Measurements from ENCODE around the gene CDC73. TPM values are rescaled to one million over a fixed set of nuclear protein-coding genes. Genes with fewer than 3 reads are reported as not detected.

Gene CDC73
- total RNA-seq (10 to 100 TPM; 39.6 to 47.1 TPM), polyA plus RNA-seq (ENCODE audit: insufficient read depth, low read depth, low replicate concordance) (31.4 TPM)
- long read RNA-seq, donor 1, full-length matches to known transcripts: 12 of 48 reads
- long read RNA-seq, donor 1, partial matches to known transcripts: 36 of 48 reads
- long read RNA-seq, donor 1, other reads (novel, unspliced or antisense): 0 of 48 reads
- long read RNA-seq, donor 2, full-length matches to known transcripts: 4 of 27 reads
- long read RNA-seq, donor 2, partial matches to known transcripts: 15 of 27 reads
- long read RNA-seq, donor 2, other reads (novel, unspliced or antisense): 8 of 27 reads

DNA sequence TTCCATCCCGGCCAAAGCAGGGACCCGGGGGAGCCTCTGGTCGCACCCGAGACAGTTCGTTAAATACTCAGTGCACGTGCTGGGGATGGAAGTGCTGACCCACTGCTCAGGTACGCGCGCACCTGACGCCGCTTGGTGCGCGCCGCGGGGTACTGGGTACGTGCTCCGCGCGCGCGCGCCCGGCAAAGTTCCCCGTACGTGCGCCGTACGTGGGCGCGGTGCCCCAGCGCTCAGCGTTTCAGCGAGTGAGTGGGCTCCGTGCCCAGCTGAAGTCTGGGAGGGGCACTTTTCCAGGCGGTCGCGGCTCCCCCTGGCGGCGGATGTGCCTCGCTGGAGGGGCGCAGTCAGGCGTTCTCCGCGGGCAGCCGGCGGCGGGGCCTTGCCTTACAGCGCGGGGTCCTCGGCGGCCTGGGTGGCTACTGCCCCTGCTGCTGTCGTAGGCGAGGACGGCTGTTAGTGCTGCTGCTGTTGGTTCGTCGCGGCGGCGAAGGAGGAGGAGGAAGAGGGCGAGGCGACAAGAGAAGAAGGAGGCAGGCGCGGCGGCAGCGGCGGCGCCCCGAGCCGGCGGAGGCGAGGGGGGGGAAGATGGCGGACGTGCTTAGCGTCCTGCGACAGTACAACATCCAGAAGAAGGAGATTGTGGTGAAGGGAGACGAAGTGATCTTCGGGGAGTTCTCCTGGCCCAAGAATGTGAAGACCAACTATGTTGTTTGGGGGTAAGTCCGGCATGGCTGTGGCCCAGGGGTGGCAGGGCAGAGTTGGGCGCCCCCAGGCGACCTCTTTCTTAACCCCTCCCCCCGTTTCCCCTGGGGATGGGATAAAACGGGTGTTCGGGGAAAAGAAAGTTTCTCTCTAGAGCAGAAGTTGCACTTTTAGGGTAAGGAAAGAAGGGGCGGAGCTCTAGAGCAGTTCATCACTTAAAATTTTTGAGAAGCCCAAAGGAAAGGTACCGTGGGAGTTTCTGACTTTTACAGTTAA is at the start of gene CDC73:
TSS of gene CDC73 (plus strand) at position 416 of the 978 bp plus-strand sequence. CDS start at position 586, 170 bp downstream.
- intact Hi-C loops (cut with DNase I; ENCODE audit: low total_unique reads): loop anchor here (1.0 kb wide), 1 partner anchor 63 kb away; the partner anchor contains the start of genes RO60 and UCHL5
- H3K9me3 ChIP-seq: no peaks in the 10 kb centered on the region
- WGBS, 2 donors: 0% methylated on average over 34 to 83 of the region's 85 CpGs
- H3K4me1 ChIP-seq: peaks cover 6% of the 10 kb centered on the region
- peak; percentile 96 for DNase-seq
- H3K27ac ChIP-seq: peak within 1 kb of the TSS; percentile 95 to 98
- no peaks in the 10 kb centered on the region for H3K36me3 ChIP-seq (ENCODE audit: low read depth, missing control alignments)
- TF ChIP-seq, protein P1, sequence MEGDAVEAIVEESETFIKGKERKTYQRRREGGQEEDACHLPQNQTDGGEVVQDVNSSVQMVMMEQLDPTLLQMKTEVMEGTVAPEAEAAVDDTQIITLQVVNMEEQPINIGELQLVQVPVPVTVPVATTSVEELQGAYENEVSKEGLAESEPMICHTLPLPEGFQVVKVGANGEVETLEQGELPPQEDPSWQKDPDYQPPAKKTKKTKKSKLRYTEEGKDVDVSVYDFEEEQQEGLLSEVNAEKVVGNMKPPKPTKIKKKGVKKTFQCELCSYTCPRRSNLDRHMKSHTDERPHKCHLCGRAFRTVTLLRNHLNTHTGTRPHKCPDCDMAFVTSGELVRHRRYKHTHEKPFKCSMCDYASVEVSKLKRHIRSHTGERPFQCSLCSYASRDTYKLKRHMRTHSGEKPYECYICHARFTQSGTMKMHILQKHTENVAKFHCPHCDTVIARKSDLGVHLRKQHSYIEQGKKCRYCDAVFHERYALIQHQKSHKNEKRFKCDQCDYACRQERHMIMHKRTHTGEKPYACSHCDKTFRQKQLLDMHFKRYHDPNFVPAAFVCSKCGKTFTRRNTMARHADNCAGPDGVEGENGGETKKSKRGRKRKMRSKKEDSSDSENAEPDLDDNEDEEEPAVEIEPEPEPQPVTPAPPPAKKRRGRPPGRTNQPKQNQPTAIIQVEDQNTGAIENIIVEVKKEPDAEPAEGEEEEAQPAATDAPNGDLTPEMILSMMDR (IDR thresholded peaks at IDR 0.05): peak; percentile 95 to 97 (median 96)
- TF ChIP-seq POLR2A (IDR thresholded peaks at IDR 0.05): peak; percentile 71
- H3K4me3 ChIP-seq: peak within 1 kb of the TSS; percentile 85 to 89
- no peaks in the 10 kb centered on the region for H3K27me3 ChIP-seq

GRCh38 chr1:193077991-193078390 is 43.8 kb upstream of the CDC73 start:
- intact Hi-C loops (cut with DNase I; ENCODE audit: low total_unique reads): no loop called here
- H3K4me1 ChIP-seq: no peaks in the 10 kb centered on the region
- H3K27me3 ChIP-seq: no peaks in the 10 kb centered on the region
- no peaks in the 10 kb centered on the region for H3K9me3 ChIP-seq
- no peak for TF ChIP-seq POLR2A (IDR thresholded peaks at IDR 0.05)
- TF ChIP-seq, protein P1 (IDR thresholded peaks at IDR 0.05): no peak
- peaks cover 3% of the 10 kb centered on the region for H3K36me3 ChIP-seq (ENCODE audit: low read depth, missing control alignments)
- DNase-seq: no peak
- H3K27ac ChIP-seq: no peak overlapping the region
- no peak overlapping the region for H3K4me3 ChIP-seq

DNA sequence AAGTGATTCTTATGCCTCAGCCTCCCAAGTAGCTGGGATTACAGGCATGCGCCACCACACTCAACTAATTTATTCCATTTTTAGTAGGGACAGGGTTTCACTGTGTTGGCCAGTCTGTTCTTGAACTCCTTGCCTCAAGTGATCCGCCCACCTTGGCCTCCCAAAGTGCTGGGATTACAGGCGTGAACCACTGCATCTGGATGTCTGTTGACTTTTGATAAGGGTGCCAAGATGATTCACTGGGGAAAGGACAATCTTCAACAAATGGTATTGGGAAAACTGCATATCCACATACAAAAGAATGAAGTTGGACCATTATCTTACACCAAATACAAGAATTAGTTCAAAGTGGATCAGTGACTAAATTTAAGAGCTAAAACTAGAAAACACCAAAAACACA is 42.6 kb upstream of the CDC73 start:
- peaks cover 3% of the 10 kb centered on the region for H3K36me3 ChIP-seq (ENCODE audit: low read depth, missing control alignments)
- intact Hi-C loops (cut with DNase I; ENCODE audit: low total_unique reads): no loop called here
- H3K4me1 ChIP-seq: no peaks in the 10 kb centered on the region
- WGBS, 2 donors: 85 to 92% methylated on average over 3 of the region's 3 CpGs
- DNase-seq: no peak
- H3K27me3 ChIP-seq: no peaks in the 10 kb centered on the region
- no peak overlapping the region for H3K4me3 ChIP-seq
- H3K9me3 ChIP-seq: no peaks in the 10 kb centered on the region
- no peak overlapping the region for H3K27ac ChIP-seq
- no peak for TF ChIP-seq POLR2A (IDR thresholded peaks at IDR 0.05)

- Histone ChIP-seq H3K4me1 (no peaks in the 10 kb centered on the region), H3K4me3 (no peak overlapping the region), H3K9me3 (no peaks in the 10 kb centered on the region), H3K27me3 (no peaks in the 10 kb centered on the region), H3K36me3 (ENCODE audit: low read depth, missing control alignments) (peaks cover 3% of the 10 kb centered on the region), H3K27ac (no peak overlapping the region)
- WGBS, 2 donors: 90 to 91% methylated on average over 6 of the region's 6 CpGs
- TF ChIP-seq, protein P1 (IDR thresholded peaks at IDR 0.05): no peak
- TF ChIP-seq POLR2A (IDR thresholded peaks at IDR 0.05): no peak
- no peak for DNase-seq
- intact Hi-C loops (cut with DNase I; ENCODE audit: low total_unique reads): no loop called here
Observed at GRCh38 chr1:193083365-193084088, 38.3 kb upstream of the CDC73 start.

Data from testis (tissue), 5 donors.